IMR-90 (cell line): ENCODE results near the gene ACOXL.

Source experiments
- BHLHE40 ChIP-seq: fragments of 150-350 bp; IDR thresholded peaks from 2 replicates; pipeline ENCODE4 v1.6.1; 2016; ENCODE audit warnings: mild to moderate bottlenecking, low read depth, low read length
- CHD1 ChIP-seq: IDR thresholded peaks from 2 replicates; pipeline ENCODE4 v1.6.1; 2012; ENCODE audit warnings: low read depth, low read length, improper control_type of control experiment
- FOS ChIP-seq: fragments of 150-350 bp; IDR thresholded peaks from 2 replicates; pipeline ENCODE4 v1.6.1; 2016; ENCODE audit warnings: low read depth, low read length
- MXI1 ChIP-seq: IDR thresholded peaks from 2 replicates; pipeline ENCODE4 v1.6.1; 2012; ENCODE audit warnings: low read depth, mild to moderate bottlenecking, low read length, moderate library complexity, borderline replicate concordance
- POLR2A ChIP-seq: IDR thresholded peaks from 2 replicates; pipeline ENCODE4 v1.6.1; 2012; ENCODE audit warnings: mild to moderate bottlenecking, low read depth, low read length
- RAD21 ChIP-seq: IDR thresholded peaks from 2 replicates; pipeline ENCODE4 v1.6.1; 2012; ENCODE audit warnings: low read length, improper control_type of control experiment
- RFX5 ChIP-seq: IDR thresholded peaks from 2 replicates; pipeline ENCODE4 v1.8.0; 2012; ENCODE audit warnings: low read depth, mild to moderate bottlenecking, low read length, moderate library complexity
- TF ChIP-seq, protein P1 (sequence below): conservative IDR thresholded peaks from 2 replicates; pipeline ENCODE4 v1.5.1; 2012; ENCODE audit warnings: mild to moderate bottlenecking, low read depth, low read length, improper control_type of control experiment
- TF ChIP-seq, protein P2 (sequence below): fragments of 150-350 bp; IDR thresholded peaks from 2 replicates; pipeline ENCODE4 v1.6.1; 2017; ENCODE audit warnings: mild to moderate bottlenecking, antibody characterized with exemption, low read length, low read depth

DNA sequence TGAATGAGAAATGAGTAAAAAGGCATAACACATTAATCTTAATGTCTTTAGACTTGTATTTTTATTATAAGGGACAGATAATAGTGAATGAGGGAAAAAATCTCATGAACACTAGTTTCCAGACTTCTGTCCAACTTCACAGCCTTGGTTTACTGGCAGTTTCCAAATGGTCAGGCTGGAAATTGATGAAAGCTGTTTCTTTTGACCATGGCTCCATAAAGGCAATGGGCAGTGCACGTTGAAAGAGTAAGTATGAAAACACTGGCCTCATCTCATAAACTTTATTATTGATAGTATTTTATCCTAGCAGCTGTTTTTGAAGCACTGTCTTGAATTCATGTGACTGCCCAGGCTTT is 411.4 kb downstream of the ACOXL start:
- TF ChIP-seq, protein P1, sequence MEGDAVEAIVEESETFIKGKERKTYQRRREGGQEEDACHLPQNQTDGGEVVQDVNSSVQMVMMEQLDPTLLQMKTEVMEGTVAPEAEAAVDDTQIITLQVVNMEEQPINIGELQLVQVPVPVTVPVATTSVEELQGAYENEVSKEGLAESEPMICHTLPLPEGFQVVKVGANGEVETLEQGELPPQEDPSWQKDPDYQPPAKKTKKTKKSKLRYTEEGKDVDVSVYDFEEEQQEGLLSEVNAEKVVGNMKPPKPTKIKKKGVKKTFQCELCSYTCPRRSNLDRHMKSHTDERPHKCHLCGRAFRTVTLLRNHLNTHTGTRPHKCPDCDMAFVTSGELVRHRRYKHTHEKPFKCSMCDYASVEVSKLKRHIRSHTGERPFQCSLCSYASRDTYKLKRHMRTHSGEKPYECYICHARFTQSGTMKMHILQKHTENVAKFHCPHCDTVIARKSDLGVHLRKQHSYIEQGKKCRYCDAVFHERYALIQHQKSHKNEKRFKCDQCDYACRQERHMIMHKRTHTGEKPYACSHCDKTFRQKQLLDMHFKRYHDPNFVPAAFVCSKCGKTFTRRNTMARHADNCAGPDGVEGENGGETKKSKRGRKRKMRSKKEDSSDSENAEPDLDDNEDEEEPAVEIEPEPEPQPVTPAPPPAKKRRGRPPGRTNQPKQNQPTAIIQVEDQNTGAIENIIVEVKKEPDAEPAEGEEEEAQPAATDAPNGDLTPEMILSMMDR, result no peak
- TF ChIP-seq, protein P2, sequence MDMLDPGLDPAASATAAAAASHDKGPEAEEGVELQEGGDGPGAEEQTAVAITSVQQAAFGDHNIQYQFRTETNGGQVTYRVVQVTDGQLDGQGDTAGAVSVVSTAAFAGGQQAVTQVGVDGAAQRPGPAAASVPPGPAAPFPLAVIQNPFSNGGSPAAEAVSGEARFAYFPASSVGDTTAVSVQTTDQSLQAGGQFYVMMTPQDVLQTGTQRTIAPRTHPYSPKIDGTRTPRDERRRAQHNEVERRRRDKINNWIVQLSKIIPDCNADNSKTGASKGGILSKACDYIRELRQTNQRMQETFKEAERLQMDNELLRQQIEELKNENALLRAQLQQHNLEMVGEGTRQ, result no peak
- TF ChIP-seq RAD21, result no peak
- TF ChIP-seq BHLHE40, result no peak
- TF ChIP-seq POLR2A, result no peak
- no peak for TF ChIP-seq RFX5
- TF ChIP-seq MXI1, result no peak
- TF ChIP-seq FOS, result no peak
- TF ChIP-seq CHD1, result no peak
